Activated CD4-positive, alpha-beta memory T cell treated with anti-CD3 and anti-CD28 coated beads for 36 hours (primary cell): ENCODE data around the gene DLG2. TPM values are rescaled to one million over a fixed set of nuclear protein-coding genes. Genes with fewer than 3 reads are reported as not detected.

Experiments used
- CTCF ChIA-PET: fragments of 350-600 bp; sonication (Branson Sonifier 250); formaldehyde crosslinking; loops from one replicate; lab custom pipeline; 2021; ENCODE audit warnings: antibody characterized with exemption, inconsistent platforms; lab: Charles Lee
- POLR2A ChIA-PET: fragments of 350-600 bp; sonication (Branson Sonifier 250); formaldehyde crosslinking; loops from one replicate; lab custom pipeline; 2021; ENCODE audit warnings: antibody characterized with exemption; lab: Charles Lee
- DNase-seq: peaks from one replicate; pipeline ENCODE4 v3.0.0-alpha.2; 2020
- H3K27ac Mint-ChIP-seq: one replicate; pipeline ENCODE4 v1.8.0; 2021; ENCODE audit warnings: mixed read lengths
- H3K27me3 Mint-ChIP-seq: one replicate; pipeline ENCODE4 v1.8.0; 2021; ENCODE audit warnings: mixed read lengths
- H3K36me3 Mint-ChIP-seq: one replicate; pipeline ENCODE4 v1.8.0; 2021; ENCODE audit warnings: mixed read lengths
- H3K4me1 Mint-ChIP-seq: one replicate; pipeline ENCODE4 v1.8.0; 2021; ENCODE audit warnings: low read depth, mixed read lengths
- H3K4me3 Mint-ChIP-seq: one replicate; pipeline ENCODE4 v1.8.0; 2021; ENCODE audit warnings: mild to moderate bottlenecking, mixed read lengths
- H3K9me3 Mint-ChIP-seq: one replicate; pipeline ENCODE4 v1.8.0; 2021; ENCODE audit warnings: mixed read lengths
- intact Hi-C: fragments of 100-400 bp; cut with micrococcal nuclease; formaldehyde crosslinking; loops from one replicate; pipeline ENCODE4 v1.15.1; 2023
- total RNA-seq, 2 experiments: library from RNA; stranded (reverse); gene quantifications; one replicate each; pipeline ENCODE4 v1.2.3, GENCODE V29; 2021

Gene DLG2
- total RNA-seq, 2 experiments from 2014 or later = 1.7 to 2.1 TPM

- intact Hi-C loops = no loop called here
- H3K4me3 Mint-ChIP-seq = no peak overlapping the region
- no peaks in the 10 kb centered on the region for H3K4me1 Mint-ChIP-seq
- H3K27me3 Mint-ChIP-seq = no peaks in the 10 kb centered on the region
- H3K36me3 Mint-ChIP-seq = no peaks in the 10 kb centered on the region
- ChIA-PET CTCF (interaction anchor here (1.0 kb wide), 1 partner anchor 1079 kb away, joined by 3 read pairs; no protein-coding TSS in a partner anchor), POLR2A (no interaction called here)
- no peak overlapping the region for H3K27ac Mint-ChIP-seq
- no peak for DNase-seq
- H3K9me3 Mint-ChIP-seq = no peaks in the 10 kb centered on the region
Observed at GRCh38 chr11:83779876-83780275, 1847.3 kb downstream of the DLG2 start.

DNA sequence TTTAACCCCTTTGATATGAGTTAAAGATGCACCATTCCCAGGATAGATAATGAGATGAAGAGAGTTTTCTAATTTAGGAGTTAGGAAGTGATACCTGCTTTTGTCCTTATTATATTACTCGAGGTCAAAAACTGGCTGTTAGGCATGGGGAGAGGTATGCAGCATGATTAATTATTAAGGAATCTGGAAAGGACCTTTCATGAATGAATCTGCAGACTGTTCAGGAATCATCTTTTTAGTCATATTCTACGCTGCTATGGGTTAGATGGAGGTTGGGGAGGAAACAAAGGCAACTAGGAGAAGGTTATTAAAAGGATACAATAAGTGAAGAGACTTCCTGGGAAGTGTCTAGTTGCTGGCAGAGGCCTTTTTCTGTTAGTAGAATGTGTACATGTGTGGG, 1848.5 kb downstream of the DLG2 start:
- H3K27me3 Mint-ChIP-seq = no peaks in the 10 kb centered on the region
- intact Hi-C loops = no loop called here

DNA sequence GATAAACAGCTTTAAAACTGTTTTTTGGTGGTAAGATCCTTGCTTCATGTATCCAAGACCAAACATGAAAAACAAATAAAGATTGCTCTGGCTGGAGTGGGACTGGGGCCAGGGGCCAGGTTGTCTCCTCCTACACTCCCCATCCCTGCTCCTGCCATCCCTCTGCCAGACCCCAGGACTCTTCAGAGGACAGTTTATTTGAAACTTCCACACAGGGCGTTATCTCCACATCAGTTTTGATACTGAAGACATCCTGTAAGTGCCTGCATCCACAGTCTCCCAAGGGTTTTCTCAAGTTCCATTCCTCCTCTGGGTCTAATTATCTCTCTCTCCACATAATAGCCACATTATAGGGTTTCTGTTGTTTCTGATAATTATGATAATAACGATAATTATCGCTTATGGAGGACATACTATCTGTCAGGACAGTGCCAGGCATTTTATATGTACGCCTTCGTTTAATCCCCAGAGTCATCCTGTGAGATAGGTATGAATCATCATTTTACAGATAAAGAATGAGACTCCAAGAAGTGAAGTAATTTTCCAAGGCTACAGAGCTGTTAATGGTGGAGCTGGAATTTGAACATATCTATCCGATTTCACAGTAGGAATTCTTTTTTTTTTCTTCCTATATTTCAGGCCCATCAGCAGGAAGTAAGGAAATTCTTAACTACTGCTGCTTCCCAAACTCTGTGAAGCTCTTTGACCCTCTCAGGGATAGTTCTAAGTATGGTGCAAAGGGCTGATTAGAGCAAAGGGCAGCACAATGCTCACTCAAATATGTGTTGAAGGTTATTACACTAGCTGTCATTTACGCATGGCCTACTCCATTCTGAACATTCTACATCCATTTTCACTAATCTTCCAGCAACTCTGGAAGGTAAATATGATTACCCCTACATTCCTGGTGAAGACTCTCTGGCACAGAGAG, 1852.9 kb downstream of the DLG2 start:
- CTCF ChIA-PET = no interaction called here
- Mint-ChIP-seq H3K27me3 (peaks cover 4% of the 10 kb centered on the region), H3K9me3 (no peaks in the 10 kb centered on the region), H3K4me1 (no peaks in the 10 kb centered on the region), H3K27ac (no peak overlapping the region), H3K4me3 (no peak overlapping the region), H3K36me3 (no peaks in the 10 kb centered on the region)
- intact Hi-C loops = no loop called here
- POLR2A ChIA-PET = no interaction called here
- DNase-seq = no peak

More for the DNA sequence above, 1848.5 kb downstream of the DLG2 start:
- Mint-ChIP-seq H3K4me3 (no peak overlapping the region), H3K9me3 (no peaks in the 10 kb centered on the region), H3K27ac (no peak overlapping the region), H3K36me3 (no peaks in the 10 kb centered on the region), H3K4me1 (no peaks in the 10 kb centered on the region)
- ChIA-PET CTCF (no interaction called here), POLR2A (no interaction called here)
- no peak for DNase-seq

- ChIA-PET POLR2A (no interaction called here), CTCF (no interaction called here)
- peaks cover 4% of the 10 kb centered on the region for H3K27me3 Mint-ChIP-seq
- H3K4me3 Mint-ChIP-seq = no peak overlapping the region
- no peak overlapping the region for H3K27ac Mint-ChIP-seq
- intact Hi-C loops = no loop called here
- no peaks in the 10 kb centered on the region for H3K4me1 Mint-ChIP-seq
- no peaks in the 10 kb centered on the region for H3K9me3 Mint-ChIP-seq
- no peak for DNase-seq
- H3K36me3 Mint-ChIP-seq = no peaks in the 10 kb centered on the region
Observed at GRCh38 chr11:83768489-83768888, 1858.7 kb downstream of the DLG2 start.

GRCh38 chr11:83766932-83767331, 1860.2 kb downstream of the DLG2 start:
- no peaks in the 10 kb centered on the region for H3K4me1 Mint-ChIP-seq
- no peak overlapping the region for H3K27ac Mint-ChIP-seq
- POLR2A ChIA-PET = no interaction called here
- no peak overlapping the region for H3K4me3 Mint-ChIP-seq
- peaks cover 4% of the 10 kb centered on the region for H3K27me3 Mint-ChIP-seq
- CTCF ChIA-PET = no interaction called here
- intact Hi-C loops = no loop called here
- H3K9me3 Mint-ChIP-seq = no peaks in the 10 kb centered on the region
- no peak for DNase-seq
- no peaks in the 10 kb centered on the region for H3K36me3 Mint-ChIP-seq

DNA sequence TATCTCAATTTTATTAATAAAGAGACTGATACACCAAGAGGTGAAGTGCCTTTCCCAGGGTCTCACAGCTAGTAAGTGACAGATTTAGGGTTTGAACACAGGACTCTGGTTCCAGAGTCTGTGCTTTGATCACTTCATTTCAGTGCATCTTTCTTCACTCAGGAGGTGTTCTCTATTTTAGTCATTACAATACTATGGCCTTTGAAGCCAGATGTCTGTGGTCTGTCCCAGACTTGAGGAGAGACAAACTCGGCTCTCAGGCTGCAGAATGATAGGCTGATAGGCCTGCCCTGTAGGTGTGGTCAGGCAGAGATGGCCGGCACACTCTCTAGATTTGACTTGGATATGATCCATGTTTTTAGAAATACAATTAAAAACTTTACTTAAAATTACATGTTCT, 1862.5 kb downstream of the DLG2 start:
- Mint-ChIP-seq H3K4me1 (no peaks in the 10 kb centered on the region), H3K27ac (no peak overlapping the region), H3K27me3 (no peaks in the 10 kb centered on the region), H3K4me3 (no peak overlapping the region), H3K36me3 (no peaks in the 10 kb centered on the region), H3K9me3 (no peaks in the 10 kb centered on the region)
- POLR2A ChIA-PET = no interaction called here
- CTCF ChIA-PET = no interaction called here
- intact Hi-C loops = no loop called here
- no peak for DNase-seq

DNA sequence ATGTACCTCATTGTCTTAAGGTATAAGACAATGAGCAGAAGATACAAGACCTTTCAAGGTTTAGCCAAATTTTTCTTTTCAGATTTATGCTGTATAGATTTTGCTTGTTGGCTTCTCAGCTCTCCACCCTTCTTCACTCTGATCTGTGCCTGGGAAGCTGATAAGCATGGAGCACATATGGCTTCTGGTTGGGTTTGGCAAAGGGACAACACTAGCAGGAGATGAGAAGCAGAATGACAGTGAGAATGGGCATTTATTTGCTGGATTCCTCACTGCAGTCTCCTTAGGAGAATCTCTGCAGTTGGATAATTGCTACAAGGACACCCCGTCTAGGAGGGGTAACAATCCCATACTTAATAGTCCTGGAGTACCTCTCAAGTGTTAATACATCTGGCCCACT, 1866.2 kb downstream of the DLG2 start:
- Mint-ChIP-seq H3K4me3 (no peak overlapping the region), H3K36me3 (no peaks in the 10 kb centered on the region), H3K27ac (no peak overlapping the region), H3K9me3 (no peaks in the 10 kb centered on the region), H3K4me1 (no peaks in the 10 kb centered on the region), H3K27me3 (no peaks in the 10 kb centered on the region)
- intact Hi-C loops = no loop called here
- CTCF ChIA-PET = no interaction called here
- POLR2A ChIA-PET = no interaction called here
- no peak for DNase-seq

DNA sequence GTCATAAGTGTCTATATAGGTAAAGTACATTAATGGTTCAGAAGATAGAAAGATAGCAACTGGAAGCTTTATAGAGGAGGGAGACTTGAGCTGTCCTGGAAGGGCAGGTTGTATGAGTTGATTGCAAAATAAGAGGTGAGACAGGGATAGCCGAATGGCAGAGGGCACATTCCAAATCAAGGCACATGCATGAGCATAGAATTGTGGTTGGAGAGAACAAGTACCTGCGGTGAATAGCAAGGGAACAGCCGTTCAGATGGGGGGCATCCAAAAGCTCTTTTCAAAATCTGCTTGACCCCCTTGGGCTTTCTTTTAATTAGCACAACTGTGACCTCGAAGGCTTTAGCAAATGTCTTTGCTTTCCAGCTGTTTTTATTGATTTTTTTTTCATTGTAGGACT, 1868.0 kb downstream of the DLG2 start:
- intact Hi-C loops = no loop called here
- Mint-ChIP-seq H3K36me3 (no peaks in the 10 kb centered on the region), H3K27ac (no peak overlapping the region), H3K27me3 (no peaks in the 10 kb centered on the region), H3K4me1 (no peaks in the 10 kb centered on the region), H3K9me3 (no peaks in the 10 kb centered on the region), H3K4me3 (no peak overlapping the region)
- ChIA-PET POLR2A (no interaction called here), CTCF (no interaction called here)
- no peak for DNase-seq

- H3K9me3 Mint-ChIP-seq = no peaks in the 10 kb centered on the region
- no peak for DNase-seq
- intact Hi-C loops = no loop called here
- H3K27me3 Mint-ChIP-seq = peaks cover 9% of the 10 kb centered on the region
- no peak overlapping the region for H3K27ac Mint-ChIP-seq
- H3K4me1 Mint-ChIP-seq = no peaks in the 10 kb centered on the region
- CTCF ChIA-PET = no interaction called here
- no peak overlapping the region for H3K4me3 Mint-ChIP-seq
- POLR2A ChIA-PET = no interaction called here
- H3K36me3 Mint-ChIP-seq = no peaks in the 10 kb centered on the region
Observed at GRCh38 chr11:83751041-83751440, 1876.1 kb downstream of the DLG2 start.

DNA sequence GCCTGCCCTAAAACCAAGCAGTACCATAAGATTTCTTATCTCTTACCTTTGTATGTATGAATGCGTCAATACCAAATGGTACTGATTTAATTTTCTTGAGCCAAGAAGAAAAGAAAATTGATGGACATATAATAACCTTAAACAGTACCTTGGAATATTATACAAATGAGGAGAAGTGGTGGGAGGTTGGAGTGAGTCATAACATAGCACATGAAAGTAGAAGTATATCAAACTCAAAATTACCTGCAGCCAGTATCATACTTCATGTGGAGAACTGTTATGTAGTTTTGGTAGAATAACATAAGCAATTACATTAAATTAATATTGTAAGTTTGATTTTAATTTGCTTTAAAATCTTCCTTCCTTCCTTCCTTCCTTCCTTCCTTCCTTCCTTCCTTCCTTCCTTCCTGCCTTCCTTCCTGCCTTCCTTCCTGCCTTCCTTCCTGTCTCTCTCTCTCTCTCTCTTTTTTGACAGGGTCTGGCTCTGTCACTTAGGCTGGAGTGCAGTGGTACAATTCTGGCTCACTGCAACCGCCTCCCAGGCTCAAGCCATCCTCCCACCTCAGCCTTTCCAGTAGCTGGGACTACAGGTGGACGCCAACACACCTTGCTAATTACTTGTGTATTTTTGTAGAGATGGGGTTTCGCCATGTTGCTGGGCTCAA, 1880.1 kb downstream of the DLG2 start:
- H3K9me3 Mint-ChIP-seq = peaks cover 10% of the 10 kb centered on the region
- DNase-seq = no peak
- H3K27ac Mint-ChIP-seq = no peak overlapping the region
- no peak overlapping the region for H3K4me3 Mint-ChIP-seq
- CTCF ChIA-PET = no interaction called here
- POLR2A ChIA-PET = no interaction called here
- intact Hi-C loops = no loop called here
- peaks cover 11% of the 10 kb centered on the region for H3K27me3 Mint-ChIP-seq
- no peaks in the 10 kb centered on the region for H3K36me3 Mint-ChIP-seq
- no peaks in the 10 kb centered on the region for H3K4me1 Mint-ChIP-seq

- peaks cover 3% of the 10 kb centered on the region for H3K27me3 Mint-ChIP-seq
- H3K36me3 Mint-ChIP-seq = no peaks in the 10 kb centered on the region
- ChIA-PET POLR2A (no interaction called here), CTCF (no interaction called here)
- intact Hi-C loops = no loop called here
- no peak for DNase-seq
- no peak overlapping the region for H3K4me3 Mint-ChIP-seq
- no peaks in the 10 kb centered on the region for H3K4me1 Mint-ChIP-seq
- H3K9me3 Mint-ChIP-seq = peaks cover 10% of the 10 kb centered on the region
- no peak overlapping the region for H3K27ac Mint-ChIP-seq
Observed at GRCh38 chr11:83744620-83745192, 1882.4 kb downstream of the DLG2 start.

DNA sequence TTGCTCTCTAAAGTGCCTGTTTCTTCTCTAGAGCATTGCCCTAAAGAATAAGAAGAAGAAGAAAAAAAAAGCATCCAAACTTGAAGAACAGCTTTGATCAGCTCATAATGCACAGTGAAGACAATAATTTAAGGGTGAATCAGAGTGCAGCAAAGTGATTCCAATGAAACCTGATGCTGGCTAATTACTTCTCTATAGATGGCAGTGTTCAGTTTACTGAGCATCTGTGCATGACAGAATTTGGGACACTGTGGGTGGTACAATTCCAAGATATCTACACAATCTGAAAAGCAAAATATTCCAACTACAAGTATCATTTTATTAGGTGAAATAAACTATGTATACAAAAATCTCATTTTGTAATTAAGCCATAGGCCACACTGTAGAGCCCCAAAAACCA, 1890.5 kb downstream of the DLG2 start:
- H3K27me3 Mint-ChIP-seq = no peaks in the 10 kb centered on the region
- ChIA-PET POLR2A (no interaction called here), CTCF (no interaction called here)
- H3K9me3 Mint-ChIP-seq = no peaks in the 10 kb centered on the region
- no peak for DNase-seq
- no peak overlapping the region for H3K4me3 Mint-ChIP-seq
- no peaks in the 10 kb centered on the region for H3K36me3 Mint-ChIP-seq
- no peaks in the 10 kb centered on the region for H3K4me1 Mint-ChIP-seq
- intact Hi-C loops = no loop called here
- no peak overlapping the region for H3K27ac Mint-ChIP-seq
